GM18505 (cell line): ENCODE results near the gene GFRA4.

ENCODE experiments used
- ATAC-seq: cut with Tn5 transposase; IDR thresholded peaks from one replicate; pipeline ENCODE4 v1.9.1; 2021; ENCODE audit not compliant: unreplicated experiment
- POLR2A ChIP-seq: IDR thresholded peaks from 4 replicates; pipeline ENCODE4 v1.6.1; 2011; ENCODE audit warnings: borderline replicate concordance; ENCODE audit not compliant: insufficient read depth, insufficient read length; ENCODE audit errors: extremely low read depth

The GFRA4 gene

GRCh38 chr20:3661060-3661813, 2.0 kb downstream of the GFRA4 start:
- TF ChIP-seq POLR2A = no peak
- ATAC-seq = no peak

GRCh38 chr20:3660262-3661059, 2.7 kb downstream of the GFRA4 start:
- no peak for ATAC-seq
- TF ChIP-seq POLR2A = no peak

GRCh38 chr20:3659492-3660261, 3.5 kb downstream of the GFRA4 start:
- TF ChIP-seq POLR2A = no peak
- ATAC-seq = no peak

GRCh38 chr20:3658716-3659491, 4.3 kb downstream of the GFRA4 start:
- ATAC-seq = peak; percentile 86

GRCh38 chr20:3658019-3658715, 5.0 kb downstream of the GFRA4 start:
- no peak for TF ChIP-seq POLR2A
- no peak for ATAC-seq

More at GRCh38 chr20:3658716-3659491, 4.3 kb downstream of the GFRA4 start:
- TF ChIP-seq POLR2A = peak; percentile 41

- no peak for TF ChIP-seq POLR2A
- ATAC-seq = no peak
Measured at GRCh38 chr20:3655131-3655405, 8.1 kb downstream of the GFRA4 start.

DNA sequence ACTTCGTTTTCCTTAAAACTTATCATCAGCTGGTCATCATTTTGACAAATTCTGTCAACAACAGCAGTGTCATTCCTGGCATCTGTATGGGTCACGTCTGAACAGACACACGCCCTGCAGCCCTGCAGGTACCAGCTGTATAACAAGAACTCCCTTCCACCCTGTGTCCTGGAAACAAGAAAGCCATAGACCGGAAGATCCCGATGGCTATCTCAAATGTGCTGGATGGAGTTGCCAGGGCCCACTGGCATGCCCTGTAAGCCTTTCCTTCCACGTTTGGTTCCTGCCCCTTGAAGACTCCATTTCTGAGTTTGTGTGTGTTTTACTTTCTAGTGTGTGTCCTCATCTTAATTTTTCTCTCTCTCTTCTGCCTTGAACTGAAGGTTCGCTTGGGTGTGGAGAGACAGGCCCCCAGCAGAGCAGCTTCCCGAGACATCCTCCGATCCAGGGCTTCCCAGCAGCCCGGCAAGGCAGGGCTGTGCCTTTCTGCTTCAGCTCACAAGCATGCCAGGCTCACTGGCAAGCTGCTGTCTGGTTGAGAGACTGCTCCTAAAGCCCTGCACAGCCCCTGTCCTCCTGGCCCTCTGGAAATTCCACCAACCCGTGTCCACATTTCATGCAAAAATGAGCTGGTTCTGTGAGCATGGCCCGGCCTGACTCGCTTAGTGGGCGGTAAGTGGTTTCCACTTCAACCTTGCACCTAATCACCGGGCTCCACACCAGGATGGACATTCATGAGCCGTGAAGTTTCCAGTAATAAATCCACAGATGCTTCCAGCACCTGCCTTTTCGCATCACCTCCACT, 8.7 kb downstream of the GFRA4 start:
- no peak for ATAC-seq
- TF ChIP-seq POLR2A = no peak

- ATAC-seq = no peak
- no peak for TF ChIP-seq POLR2A
Measured at GRCh38 chr20:3653921-3654320, 9.3 kb downstream of the GFRA4 start.

- ATAC-seq = no peak
Measured at GRCh38 chr20:3652676-3653596, 10.3 kb downstream of the GFRA4 start.

GRCh38 chr20:3652221-3652620, 11.0 kb downstream of the GFRA4 start:
- no peak for TF ChIP-seq POLR2A
- no peak for ATAC-seq

More at GRCh38 chr20:3652676-3653596, 10.3 kb downstream of the GFRA4 start:
- no peak for TF ChIP-seq POLR2A
